UCSD-AML1 (cell line): ENCODE data around the gene KAZN.

ENCODE experiments used
- DNase-seq: peaks from one replicate; lab custom pipeline; 2025; ENCODE audit not compliant: unreplicated experiment; lab: John Stamatoyannopoulos, UW

Gene KAZN

GRCh38 chr1:15064217-15064929 is 465.9 kb downstream of the KAZN start:
- no peak for DNase-seq

DNA sequence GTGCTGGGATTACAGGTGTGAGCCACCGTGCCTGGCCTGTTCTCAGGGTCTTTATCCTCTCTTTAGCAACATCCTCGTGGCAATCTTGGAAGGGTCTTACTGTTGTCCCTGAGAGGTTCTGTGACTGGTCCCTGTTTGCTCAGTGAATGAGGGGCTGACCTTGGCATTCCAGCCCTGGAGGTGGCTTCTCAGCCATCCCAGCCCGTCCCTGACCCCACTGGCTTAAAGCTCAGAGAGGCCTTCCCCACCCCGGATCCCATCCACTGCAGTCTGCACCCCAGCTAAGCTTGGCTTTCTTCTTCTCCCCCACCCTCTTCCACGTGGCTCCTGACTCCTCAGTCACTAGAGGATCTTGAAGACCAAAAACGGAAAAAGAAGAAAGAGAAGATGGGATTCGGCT is 466.8 kb downstream of the KAZN start:
- DNase-seq, result no peak

GRCh38 chr1:15065736-15066135 is 467.3 kb downstream of the KAZN start:
- DNase-seq, result no peak

- peak; percentile 34 for DNase-seq
Observed at GRCh38 chr1:15066191-15066590, 467.7 kb downstream of the KAZN start.

DNA sequence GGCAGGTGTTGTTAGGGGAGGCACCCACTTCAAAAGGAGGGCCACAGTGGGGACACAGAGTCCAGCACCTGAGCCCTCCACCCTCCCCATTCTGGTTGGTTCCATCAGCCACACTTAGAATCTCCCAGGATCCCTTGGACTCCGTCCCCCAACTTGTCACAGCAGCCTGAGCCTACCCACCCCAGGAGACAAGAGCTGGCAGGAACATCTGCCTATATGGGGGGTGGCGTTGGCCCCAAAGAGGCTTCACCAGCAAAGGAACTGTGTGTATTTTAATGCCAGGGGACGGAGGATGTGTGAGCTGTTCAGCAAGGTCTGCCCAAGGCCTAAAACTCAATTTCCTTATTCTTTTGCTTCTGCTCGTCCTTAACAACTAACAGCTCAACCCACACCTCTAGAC is 468.7 kb downstream of the KAZN start:
- DNase-seq, result no peak

GRCh38 chr1:15068152-15068551 is 469.7 kb downstream of the KAZN start:
- DNase-seq, result no peak

GRCh38 chr1:15068997-15069396 is 470.5 kb downstream of the KAZN start:
- DNase-seq, result no peak

DNA sequence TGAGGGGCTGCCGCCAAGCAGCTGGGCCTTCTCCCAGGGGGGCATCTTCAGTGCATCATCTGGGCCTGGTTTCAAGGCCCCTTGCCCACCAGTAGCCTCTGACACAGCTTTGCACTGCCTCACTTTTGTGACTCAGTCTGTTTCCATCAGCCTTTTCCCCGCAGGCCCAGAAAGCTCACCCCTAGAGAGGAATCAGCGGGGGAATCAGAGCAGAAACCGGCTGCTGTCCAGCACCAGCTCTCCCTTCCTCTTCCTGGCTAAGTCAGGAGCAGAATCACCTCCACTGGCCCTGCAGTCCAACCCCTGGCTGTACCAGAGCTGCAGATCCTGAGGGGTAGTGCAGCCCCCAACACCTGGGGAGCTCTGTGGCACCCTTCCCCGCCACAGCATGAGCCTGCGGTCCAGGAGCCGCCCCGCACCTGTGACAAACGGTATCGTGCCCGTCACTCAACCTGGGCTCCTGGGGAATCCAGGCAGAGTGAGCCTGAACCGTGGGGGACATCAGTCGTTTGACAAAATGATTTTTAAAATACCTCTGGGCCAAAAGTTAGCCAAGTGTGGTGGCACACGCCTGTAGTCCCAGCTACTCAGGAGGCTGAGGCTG is 471.8 kb downstream of the KAZN start:
- DNase-seq, result no peak

DNA sequence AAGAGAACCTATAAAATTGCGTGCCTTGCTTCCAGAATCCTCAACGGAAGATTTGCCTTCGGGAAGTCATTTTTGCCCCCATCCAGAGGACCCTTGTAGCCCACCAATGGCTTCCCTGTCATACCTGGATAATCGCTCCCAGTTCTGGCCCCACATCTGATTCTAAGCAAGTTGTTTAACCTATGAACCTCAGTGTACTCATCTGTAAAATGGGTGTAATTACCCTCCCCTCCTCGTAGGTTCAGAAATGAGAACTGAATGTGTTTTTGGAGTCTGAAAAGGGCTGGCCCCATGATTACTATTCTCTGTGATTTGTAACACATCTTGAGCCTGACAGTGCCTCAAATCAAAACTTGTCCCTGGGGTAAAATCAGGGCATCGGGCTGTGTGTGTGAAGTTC is 473.5 kb downstream of the KAZN start:
- DNase-seq, result no peak

DNA sequence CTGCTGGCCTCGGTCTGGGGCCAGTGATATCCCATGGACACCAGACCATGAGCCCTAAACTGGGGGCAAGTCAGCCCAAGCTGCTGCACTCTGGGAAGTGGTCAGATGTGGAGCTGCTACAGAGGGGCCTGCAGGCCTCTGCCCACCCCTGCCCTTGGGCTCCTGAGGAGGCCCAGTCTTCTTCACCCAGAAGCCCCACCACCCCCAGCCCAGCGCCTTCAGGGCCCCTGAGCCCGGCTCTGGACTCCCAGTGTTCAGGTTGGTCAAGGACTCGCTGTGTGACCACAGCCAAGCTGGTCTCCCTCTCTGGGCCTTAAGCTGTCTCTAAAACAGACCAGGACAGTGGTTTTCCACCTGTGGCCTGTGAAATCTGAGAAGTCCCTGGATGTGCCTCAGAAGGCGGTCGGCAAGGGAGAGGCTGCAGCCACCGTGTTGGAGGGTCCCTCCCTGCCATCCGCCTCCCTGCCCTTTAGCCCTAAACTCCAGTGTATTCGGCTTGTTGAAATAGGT is 475.4 kb downstream of the KAZN start:
- no peak for DNase-seq

DNA sequence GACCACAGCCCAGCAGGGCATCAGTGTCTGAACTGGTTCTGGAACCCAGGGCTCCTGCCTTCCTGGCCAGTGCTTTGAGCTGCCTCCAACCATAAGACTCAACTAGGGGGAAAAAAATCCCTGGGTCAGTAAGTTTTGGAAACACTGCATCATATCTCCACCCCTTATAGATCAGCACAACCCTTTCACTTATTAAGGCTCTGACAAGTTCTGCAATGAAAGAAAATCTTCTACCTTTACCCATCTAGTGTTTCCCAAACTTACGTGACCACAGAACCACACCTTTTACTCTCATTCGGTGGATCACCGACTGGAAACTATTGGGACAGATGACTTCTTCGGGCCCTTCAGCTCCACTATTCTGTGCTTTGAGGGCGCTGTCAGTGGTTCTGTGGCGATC is 476.7 kb downstream of the KAZN start:
- DNase-seq, result no peak

- DNase-seq, result peak; percentile 84
Observed at GRCh38 chr1:15075817-15076216, 477.3 kb downstream of the KAZN start.

DNA sequence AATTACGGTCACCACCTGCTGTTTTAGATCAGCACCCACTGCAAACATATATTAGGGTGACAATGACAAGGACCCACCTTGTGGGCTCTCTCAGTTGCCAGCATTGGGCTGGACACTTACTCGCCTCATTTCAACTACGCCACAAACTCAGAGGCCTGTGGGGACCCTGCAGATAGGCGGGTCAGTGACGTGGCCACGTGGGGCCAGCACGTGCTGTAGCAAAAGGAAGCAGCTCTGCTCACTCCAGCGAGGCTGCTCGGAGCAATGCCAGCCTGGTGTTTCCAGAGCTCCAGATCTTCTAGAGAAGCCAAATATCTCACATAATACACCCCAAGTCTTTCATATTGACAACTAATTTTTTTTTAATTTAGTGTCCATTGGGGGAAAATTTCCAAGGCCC is 478.3 kb downstream of the KAZN start:
- no peak for DNase-seq

DNA sequence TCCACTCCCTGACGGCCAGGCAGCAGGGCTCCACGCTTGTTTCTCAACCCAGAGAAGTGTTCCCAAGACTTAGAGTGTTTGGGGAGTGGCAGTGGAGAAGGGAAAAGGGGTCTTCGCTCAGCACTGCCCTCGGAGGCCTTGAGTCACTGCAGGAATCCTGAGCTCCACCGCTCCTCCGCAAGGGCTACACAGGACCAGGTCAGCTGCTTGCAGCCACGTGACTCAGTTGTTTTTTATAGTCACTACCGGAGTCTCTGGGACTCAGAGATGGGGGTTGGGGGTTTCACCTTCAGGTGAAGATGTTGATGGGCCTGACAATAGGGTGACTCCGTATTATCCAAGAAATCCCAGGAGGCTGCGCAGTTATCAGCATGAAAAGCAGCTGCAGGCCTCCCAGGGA is 478.9 kb downstream of the KAZN start:
- no peak for DNase-seq

GRCh38 chr1:15080328-15081007 is 482.0 kb downstream of the KAZN start:
- DNase-seq, result no peak

DNA sequence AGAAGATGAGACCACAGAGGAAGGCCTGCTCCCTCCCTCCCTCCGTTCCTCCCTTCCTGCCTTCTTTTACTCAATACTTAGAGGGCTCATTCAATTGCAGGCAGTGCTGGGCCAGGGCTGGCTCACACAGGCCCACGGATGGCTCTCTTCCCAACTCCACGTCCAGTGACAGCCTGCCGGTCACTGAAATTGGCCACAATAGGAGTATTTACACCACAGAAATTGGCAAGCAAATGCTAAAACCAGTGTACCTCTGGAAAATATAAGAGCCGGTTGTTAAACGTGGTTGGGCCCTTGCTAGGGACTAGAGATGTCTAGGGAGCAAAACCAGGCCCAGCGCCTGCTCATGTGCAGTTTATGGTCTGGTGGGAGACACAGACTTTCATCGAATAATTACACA is 482.6 kb downstream of the KAZN start:
- no peak for DNase-seq

DNA sequence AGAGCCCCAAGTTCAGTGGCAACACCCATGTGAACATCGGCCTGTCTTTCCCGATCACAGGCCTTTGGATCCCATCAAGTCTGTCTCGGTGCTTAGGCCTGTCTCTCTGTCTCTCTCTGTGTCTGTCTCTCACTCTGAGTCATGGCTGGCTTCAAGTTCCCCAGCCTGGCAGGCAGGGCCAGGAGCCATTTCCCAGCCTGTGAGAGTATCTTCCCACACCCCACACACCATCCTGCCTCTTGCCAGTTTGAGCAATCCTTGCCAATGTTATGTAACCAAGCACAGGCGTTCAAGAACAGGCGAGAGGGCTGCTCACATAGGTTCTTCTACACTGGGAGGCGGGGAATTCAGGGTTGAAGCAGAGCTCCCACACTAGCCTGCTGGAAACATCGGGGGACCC is 485.1 kb downstream of the KAZN start:
- DNase-seq, result no peak

DNA sequence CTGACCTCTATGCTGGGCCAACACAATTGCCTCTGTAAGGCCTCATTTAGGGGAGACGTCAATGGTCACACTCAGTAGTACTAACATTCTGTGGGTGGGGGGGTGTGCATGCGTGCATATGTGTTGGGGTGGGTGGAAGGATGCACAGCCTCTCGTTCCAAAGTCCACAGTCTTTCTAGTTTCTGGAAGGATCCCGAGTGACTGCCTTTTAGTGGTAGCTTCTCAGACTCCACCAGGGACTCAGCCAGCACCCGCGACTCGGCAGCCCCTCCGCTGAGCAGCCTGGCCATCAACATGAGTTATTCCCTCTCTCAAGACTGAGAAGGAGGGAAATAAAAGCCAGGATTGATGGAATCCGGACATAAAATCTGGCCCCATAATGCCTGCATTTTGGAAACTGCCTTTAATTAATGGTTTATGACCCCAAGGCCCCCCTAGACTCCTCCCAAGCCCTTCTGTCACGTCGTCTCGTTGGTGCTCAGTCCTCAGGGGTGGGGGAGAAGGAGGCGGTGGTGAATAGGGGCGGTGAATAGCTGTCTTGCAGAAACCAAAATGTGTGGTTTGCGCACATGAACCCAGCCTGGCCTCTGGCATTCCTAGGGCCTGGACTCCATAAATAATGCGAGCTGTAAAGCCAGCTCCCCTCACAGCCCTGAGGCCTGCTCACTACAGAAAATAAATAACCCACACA is 489.9 kb downstream of the KAZN start:
- DNase-seq, result no peak

- no peak for DNase-seq
Observed at GRCh38 chr1:15089258-15089992, 490.9 kb downstream of the KAZN start.

DNA sequence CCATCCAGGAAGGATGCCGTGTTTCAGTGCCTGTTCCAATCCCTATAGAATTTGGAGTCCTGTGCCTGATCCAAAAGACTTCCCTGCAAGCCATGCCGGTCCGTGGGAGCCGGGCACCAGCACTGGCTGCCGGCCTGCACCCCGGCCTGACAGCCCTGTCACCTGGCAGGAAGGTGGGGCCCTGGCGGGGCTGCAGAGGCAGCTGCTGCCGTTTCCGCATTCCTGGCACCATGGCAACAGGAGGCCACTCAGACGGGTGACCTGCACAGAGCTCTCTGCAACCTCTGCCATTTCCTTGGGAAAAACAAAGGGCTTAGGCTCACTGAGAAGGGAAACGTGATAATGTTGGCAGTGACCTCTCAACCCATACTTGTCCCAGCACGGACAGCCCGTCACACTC is 491.9 kb downstream of the KAZN start:
- peak; percentile 44 for DNase-seq

DNA sequence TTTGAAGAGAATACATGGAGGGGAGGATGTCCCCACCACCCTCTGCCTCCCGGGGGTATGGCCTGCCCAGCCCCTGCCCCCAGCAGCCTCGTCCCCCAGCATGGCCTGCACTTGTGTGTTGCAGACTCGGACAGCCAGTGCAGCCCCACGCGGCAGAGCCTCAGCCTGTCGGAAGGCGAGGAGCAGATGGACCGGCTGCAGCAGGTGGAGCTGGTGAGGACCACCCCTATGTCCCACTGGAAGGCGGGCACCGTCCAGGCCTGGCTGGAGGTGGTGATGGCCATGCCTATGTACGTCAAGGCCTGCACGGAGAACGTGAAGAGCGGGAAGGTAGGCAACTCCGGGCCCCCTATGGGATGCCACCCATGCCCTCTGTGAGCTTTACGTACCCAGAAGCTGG is 495.6 kb downstream of the KAZN start:
- DNase-seq, result no peak
